Right lobe of liver (tissue), 4 donors: ENCODE data around the gene TMC4.

Source experiments
- POLR2A ChIP-seq: fragments of 450-650 bp; IDR thresholded peaks from one replicate; pipeline ENCODE4 v1.6.1; 2017; ENCODE audit warnings: antibody characterized with exemption, mild to moderate bottlenecking
- TF ChIP-seq, protein P1 (sequence below), 4 donors: fragments of 200-600 bp in 3 of 4; fragments of 450-650 bp in 1 of 4; IDR thresholded peaks; one replicate each; pipeline versions ENCODE4 v1.5.1 to v1.8.0; 2016 to 2022; ENCODE audit warnings: antibody characterized with exemption in 4 of 4, mild to moderate bottlenecking in 2 of 4
- donor health status: DM: no; HTN: no; CAD: no.
- donor health status: DM: no; HTN: no; CAD: no.
- donor health status: DM: no; HTN: yes; CAD: no.

DNA sequence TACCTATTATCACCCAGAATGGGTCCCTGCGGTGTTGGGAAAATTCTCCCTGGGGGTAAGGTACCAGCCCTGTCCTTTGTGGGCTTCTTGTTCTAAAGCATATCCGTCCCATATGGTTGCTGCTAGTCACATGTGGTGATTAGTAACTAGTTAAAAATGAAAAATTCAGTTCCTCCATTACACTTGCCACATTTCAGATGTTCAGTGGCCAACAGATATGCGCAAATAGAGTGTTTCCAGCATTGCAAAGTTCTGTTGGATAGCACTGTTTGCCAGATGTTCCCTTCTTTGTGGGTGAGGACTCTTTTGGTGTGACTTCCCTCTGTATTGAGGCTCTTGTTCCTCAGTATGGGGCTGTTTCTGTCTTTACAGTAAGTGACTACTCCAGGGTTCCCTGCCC lies 31.6 kb downstream of the TMC4 start:
- TF ChIP-seq, protein P1, sequence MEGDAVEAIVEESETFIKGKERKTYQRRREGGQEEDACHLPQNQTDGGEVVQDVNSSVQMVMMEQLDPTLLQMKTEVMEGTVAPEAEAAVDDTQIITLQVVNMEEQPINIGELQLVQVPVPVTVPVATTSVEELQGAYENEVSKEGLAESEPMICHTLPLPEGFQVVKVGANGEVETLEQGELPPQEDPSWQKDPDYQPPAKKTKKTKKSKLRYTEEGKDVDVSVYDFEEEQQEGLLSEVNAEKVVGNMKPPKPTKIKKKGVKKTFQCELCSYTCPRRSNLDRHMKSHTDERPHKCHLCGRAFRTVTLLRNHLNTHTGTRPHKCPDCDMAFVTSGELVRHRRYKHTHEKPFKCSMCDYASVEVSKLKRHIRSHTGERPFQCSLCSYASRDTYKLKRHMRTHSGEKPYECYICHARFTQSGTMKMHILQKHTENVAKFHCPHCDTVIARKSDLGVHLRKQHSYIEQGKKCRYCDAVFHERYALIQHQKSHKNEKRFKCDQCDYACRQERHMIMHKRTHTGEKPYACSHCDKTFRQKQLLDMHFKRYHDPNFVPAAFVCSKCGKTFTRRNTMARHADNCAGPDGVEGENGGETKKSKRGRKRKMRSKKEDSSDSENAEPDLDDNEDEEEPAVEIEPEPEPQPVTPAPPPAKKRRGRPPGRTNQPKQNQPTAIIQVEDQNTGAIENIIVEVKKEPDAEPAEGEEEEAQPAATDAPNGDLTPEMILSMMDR (IDR thresholded peaks at IDR 0.05), result no peak
- TF ChIP-seq POLR2A, result no peak
